GM18951 (cell line): ENCODE measurements around the gene GSTA4.

ENCODE experiments used
- POLR2A ChIP-seq: IDR thresholded peaks from 4 replicates; pipeline ENCODE4 v1.6.1; 2011; ENCODE audit warnings: mild to moderate bottlenecking; ENCODE audit not compliant: insufficient read length, insufficient read depth; ENCODE audit errors: extremely low read depth
- in situ Hi-C: fragments of 300-500 bp; cut with MboI; formaldehyde crosslinking; loops from one replicate; pipeline ENCODE4 v1.12.0; 2022; ENCODE audit warnings: low sequenced_read_pairs, mixed read lengths, inconsistent platforms; ENCODE audit not compliant: unreplicated experiment

Gene GSTA4

DNA sequence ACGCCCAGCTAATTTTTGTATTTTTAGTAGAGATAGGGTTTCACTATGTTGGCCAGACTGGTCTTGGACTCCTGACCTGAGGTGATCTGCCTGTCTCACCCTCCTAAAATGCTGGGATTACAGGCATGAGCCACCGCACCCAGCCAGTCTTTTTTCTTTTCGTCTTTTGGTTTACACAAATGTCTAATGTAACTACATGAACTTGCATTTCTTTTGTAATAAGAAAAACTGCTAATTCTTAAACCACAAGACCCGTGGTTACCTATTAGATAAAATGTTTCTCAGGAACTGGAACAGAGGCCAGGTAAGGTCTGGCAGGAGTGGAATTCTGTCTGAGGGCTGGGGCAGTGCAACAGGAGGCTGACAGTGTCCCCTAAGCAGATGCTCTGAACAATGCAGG lies 52.9 kb downstream of the GSTA4 start:
- TF ChIP-seq POLR2A: no peak
- in situ Hi-C loops: no loop called here

GRCh38 chr6:52937908-52938307 lies 57.2 kb downstream of the GSTA4 start:
- no peak for TF ChIP-seq POLR2A

GRCh38 chr6:52933778-52934177 lies 61.3 kb downstream of the GSTA4 start:
- in situ Hi-C loops: no loop called here
- TF ChIP-seq POLR2A: no peak

More at GRCh38 chr6:52937908-52938307, 57.2 kb downstream of the GSTA4 start:
- in situ Hi-C loops: no loop called here

DNA sequence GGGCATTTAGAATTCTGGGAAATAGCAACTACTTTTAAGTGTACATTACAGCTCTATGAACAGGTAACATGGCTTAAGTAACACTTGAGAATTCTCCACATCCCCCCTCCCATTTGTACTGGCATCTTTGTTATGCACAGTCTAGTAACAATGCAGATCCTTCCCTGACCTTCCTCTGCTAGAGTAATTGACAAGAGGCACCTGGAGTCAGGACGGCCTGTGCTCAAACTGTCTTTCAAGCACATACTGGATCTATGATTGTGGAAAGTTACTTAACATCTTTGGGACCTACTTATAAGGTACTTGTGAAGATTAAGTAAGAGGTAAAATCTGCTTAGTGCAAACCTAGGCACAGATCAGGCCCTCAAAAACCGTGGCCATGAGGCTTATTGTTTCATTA lies 63.7 kb downstream of the GSTA4 start:
- in situ Hi-C loops: no loop called here
- no peak for TF ChIP-seq POLR2A

DNA sequence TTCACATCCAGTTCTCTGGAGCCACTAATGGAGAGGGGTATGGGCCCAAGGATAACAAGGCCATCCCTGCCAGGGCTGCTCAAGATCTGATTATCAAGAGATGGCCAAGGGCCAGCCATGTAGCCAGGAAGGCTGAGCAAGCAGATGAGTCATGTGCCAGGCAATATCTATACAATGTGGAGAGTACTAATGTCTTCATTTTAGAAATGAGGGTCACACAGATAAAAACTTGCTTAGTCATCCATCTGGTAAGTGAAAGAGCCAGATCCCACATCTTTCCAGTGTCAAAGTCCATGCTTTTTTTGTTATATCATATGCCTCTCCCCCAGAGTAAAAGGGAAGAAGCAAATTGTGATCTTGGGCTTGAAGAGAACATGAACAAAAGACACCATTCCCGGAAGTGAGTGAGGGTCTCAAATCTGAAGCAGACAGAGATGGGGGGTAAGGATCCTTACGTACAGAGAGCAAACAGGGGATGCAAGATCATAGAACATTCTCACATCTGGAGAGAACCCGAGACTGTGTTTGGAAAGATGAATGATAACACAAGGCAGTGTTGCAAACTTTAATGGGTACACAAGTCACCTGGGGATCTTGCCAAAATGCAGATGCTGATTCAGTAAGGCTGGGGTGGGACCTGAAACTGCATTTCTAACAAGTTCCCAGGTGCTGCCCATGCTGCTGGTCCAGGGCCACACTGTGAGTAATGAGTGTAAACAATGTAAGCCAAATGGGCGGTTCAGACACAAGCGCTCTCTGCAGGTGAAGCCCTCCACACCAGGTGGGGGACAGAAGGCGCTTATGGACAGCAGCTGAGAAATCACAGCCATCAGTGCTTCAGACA lies 65.5 kb downstream of the GSTA4 start:
- in situ Hi-C loops: no loop called here
- no peak for TF ChIP-seq POLR2A
